Hematopoietic multipotent progenitor cell treated with erythropoietin and hydrocortisone succinate and interleukin-3 and kit ligand, for 8 days (in vitro differentiated cells): ENCODE results near the gene ZNF286A.
"Not testable (repeated sequence)": the region's sequence is repeated elsewhere in the genome, so short reads cannot be mapped to it uniquely, and the experiment has no call there.

Experiments
- DNase-seq: peaks from one replicate; pipeline ENCODE4 v3.0.0-alpha.2; 2015

The ZNF286A gene

DNA sequence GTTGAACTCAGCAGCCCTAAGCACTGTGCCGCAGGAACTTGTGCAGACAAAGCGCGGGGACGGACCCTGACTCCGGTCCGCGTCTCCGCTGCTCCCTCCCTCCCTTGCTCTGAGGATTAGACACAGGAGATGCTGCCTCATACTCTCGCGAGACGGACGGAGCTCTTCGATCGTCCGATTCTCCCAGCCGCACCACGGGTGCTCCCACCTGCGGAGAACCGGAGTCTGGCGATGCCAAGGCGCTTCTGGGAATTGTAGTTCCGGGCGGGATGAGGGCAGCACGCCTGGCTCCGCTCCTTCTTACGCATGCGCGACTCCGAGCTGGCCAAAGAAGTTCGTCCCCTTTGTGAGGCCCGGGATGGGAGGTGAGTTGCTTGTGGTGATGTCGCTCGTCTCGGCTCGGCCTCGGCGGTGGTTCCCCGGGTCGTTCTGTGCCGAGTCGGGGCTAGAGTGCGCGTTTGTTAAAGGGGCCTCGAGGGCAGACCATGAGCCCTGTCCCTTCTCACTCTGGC is at the start of gene ZNF286A:
ZNF286A (plus strand) TSS at position 340 of the 512 bp plus-strand sequence. CDS start 578 bp downstream, outside the sequence.
- peak; percentile 99 for DNase-seq

DNA sequence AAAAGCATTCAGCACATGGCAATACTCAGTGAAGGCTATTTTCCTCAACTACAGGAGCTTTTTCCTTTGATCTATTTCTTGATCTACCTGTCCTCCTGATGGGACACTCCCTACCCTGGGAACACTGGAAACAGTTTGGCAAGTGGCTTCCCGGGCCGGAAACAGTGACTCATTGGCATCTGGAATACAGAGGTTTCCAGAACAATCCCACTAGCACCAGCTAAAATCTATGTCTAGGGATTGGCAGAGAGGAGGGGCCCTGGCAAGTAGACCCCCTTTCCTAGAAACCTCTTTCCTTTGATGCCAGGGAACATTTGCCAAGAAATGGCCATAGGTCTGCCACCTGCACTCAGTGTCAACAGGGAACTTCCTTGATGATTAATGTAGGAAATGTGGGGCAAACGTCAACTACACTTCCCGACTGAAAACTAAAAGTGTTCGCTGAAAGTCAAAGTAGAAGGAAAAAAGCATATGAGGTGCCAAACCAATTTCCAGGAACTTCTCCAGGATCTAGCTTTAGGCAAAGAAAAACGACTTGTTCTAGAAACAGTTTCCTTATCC is 49.6 kb upstream of the ZNF286A start:
- DNase-seq = no peak

DNA sequence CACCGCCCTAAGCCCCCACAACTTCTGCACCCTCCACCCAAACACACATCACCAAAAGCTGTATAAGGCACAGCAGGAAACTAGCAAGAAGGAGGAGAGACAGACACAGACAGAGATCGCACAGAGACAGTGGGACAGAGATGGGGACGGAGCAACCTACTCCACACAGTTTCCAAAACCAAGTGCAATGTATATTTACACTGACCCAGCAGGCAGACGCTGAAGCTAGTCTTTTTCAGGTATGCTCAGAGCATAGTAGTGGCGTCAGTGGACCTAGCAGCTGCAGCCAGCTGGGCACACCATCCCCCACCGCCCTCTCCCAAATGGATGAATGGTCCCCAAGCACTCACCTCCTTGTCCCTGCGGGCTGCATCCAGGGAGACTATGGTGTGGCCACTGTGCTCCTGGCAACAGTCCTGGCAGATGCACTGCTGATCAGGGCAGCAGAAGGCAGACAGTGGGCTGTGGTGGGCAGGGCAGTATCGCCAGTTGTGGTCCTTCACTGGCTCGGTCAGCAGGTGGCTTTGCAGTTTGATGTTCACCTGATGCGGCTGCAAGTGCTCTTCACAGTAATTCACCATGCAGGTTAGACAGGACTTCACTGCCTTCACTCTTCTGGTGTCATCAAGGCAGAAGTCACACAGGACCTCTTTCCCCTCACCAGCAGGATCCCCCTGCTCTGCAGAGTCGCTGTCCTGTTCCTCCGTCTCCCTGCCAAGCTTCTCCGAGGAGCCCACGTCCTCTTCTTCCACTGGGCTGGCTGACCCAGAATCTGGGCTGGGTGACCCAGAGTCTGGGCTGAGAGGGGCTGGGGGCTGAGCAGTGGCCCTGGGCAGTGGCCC is 48.6 kb upstream of the ZNF286A start:
- no peak for DNase-seq

DNA sequence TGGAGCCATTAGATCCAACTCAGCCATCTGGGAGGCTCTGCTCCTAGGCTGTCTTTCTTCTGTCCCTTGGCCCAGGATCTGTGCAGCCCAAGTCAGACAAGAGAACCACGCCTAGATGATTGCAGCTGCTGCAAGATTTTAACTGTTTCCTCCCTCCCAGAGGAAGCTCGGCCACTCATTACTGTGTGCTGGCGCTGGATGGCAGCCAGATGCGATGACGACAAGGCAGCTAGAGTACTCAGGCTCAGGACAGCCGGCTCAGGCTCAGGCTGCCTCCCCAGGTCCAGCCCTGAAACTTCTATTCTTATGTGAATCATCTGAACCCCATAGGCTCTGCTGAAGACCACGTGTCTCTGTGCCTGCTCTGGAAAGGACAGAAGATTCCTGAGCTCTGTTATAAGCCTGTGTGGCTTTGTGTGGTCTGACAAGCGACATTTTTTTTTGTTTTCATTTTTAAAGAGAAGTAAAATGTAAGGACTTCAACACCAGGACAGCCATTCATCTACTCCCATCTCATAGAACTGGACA is 47.9 kb upstream of the ZNF286A start:
- DNase-seq = peak; percentile 98

DNA sequence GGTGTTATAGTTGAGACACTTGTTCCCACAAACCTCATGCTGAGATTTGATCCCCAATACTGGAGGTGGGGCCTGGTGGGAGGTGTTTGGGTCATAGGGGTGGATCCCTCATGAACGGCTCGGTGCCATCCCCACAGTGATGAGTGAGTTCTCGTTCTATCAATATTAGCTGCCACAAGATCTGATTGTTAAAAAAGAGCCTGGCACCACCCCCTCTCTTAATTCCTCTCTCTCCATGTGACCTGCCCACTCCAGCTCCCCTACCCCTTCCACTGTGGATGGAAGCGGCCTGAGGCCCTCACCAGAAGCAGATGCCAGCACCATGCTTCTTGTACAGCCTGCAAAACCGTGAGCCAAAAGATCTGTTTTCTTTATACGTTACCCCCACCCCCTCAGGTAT is 46.6 kb upstream of the ZNF286A start:
- DNase-seq = no peak

DNA sequence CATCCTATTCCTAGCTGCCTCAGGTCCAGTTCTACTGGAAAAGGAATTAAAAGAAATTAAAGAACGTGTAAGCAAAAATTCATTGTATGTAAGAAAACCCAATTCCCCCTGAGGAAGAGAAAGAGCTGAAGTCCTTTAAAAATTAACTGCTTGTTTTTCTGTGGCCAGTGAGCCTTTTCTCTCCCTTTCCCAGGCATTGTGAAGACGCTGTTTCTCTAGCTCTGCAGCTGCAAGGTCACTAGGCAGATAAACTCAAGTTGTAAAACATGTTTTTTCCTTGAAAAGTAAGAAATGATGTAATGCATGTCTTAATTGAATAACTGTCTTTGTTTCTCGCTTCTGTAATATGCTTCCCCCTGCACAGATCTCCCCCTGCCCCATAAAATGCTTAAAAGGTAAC is 45.2 kb upstream of the ZNF286A start:
- not testable (repeated sequence) for DNase-seq

DNA sequence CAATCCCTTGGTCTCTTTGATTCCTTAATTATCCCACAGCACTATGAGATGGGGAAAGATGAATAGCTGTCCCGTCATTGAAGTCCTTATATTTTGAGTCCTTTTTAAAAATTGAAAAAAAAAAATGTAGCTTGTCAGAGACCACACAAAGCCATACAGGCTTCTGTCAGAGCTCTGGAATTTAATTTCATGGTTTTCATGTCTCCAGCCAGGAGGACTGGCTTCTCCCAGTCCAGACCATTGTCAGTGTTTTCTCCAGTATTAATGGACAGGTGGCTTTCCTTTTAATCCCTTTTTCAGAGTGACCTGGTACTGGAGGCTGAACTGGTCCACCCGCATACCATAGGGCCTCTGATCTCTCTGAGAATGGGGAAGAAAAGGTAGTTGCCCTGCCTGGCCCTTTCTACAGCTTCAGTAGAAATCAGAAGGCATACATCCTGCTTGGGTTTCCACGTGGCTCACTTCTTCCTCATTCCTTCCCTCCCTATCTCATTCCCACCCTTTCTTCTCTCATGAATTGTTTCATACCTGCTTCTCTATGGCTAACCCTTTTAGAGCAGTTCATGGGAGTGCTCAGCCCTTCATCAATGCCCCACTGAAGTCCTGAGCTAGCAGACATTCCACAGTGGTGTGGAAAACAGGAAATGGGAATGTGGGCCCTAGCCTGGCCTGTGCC is 44.5 kb upstream of the ZNF286A start:
- no peak for DNase-seq

DNA sequence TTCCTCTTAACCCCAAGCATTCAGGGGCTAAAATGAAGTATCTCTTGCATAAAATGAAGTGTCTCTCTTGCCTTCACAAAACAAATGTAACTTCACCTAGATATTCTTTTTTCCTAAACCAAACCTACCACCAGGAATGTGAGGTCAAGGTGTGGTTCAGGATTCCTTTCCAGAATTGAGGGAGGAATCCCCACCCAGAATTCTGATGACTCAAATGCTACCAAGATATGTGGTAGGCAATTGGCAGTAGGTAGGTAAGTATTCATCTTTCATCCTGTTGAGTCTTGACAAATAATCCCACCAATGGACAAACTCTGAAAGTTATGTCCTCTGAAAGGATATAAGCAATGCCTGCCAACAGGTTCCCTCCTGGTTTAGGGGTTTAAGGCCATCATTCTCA is 41.7 kb upstream of the ZNF286A start:
- no peak for DNase-seq

DNA sequence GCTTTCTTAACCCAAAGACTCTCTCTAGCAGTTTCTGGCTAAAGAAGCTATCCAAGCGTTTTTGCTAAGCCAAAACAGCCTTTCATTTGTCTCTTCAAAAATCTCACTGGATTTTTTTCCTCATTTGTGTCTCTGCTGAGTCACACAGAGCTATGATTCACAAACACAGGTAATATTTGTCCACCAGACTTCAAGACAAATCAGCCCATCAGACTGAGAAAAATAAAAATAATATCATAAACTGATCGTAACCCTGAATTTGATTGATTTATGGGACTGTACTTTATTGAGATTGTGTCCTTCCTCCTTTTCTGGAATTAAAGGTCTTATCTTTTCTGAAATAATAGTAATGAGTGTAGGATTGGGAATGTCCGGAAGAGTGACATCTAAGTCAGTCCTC is 41.3 kb upstream of the ZNF286A start:
- no peak for DNase-seq

DNA sequence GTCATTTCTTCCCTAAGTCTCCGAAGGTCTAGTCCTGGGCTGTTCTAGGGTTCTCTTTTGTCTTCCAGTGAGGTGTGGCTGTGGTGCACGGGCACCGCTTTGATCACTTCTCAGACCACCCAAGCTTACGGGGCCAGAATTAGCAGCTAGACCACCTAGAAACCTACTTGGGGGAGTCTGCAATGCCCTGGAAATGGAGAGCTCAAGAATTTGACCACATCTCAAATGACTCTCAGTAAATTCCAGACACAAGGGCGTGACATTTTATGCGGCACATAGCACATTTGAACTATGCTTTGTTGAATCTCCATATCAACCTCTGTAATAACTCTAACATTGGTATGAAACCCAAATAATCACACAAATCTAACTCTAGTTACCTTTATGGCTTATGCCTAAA is 40.3 kb upstream of the ZNF286A start:
- no peak for DNase-seq

DNA sequence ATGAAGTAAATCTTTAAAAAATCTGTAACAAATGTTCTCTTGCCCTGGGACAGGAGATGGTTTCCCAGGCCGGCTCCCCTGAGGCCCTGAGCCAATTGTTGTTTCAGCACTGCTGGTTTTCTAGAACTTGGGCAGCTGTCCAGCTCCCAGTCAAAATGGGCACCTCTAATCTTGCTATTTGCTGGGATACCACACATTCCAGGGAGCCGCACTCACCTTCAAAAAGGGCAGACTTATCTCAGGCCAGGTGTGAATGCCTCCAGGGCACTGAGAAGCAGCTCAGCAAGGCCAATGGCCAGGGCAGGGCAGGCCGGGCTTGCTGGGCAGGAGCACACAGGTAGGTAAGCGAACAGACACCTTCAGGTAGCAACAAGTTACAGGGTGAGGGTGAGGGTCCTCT is 39.9 kb upstream of the ZNF286A start:
- no peak for DNase-seq

DNA sequence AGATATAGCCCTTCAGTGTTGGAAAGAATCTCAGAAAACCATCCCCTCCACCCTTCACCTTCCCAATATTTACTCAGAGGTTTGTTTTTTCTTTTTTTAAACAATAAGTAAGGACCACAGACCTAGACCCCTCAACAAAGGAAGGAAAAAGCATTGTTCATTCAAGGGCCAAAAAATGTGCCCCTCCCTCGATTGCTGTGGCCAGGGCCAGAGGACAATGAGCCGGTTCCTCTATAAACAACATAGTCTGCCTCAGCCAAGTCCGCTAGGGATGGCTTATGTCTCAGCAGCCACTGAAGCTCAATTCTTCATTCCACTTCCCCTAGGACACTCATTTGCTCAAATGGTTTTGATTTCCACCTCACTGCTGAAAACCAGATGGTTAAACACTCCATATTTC is 39.5 kb upstream of the ZNF286A start:
- no peak for DNase-seq

DNA sequence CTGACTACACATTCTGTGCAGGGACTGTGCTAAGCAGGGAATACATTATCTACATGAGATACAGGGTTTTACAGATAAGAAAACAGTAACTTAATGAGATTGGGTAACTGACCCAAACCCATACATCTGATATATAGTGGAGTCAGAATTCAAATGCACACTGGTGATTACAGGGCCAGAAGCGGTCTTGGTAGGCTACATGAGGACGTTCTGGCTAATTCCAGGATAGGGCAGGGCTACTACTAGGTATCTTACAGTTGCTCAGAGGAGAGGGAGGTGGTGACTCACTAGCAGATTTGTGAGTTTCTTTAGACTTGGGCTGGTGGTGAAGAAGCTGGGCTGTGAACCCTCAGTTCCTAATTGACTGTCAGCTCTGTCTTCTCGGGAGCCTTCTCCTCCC is 36.9 kb upstream of the ZNF286A start:
- peak; percentile 21 for DNase-seq

DNA sequence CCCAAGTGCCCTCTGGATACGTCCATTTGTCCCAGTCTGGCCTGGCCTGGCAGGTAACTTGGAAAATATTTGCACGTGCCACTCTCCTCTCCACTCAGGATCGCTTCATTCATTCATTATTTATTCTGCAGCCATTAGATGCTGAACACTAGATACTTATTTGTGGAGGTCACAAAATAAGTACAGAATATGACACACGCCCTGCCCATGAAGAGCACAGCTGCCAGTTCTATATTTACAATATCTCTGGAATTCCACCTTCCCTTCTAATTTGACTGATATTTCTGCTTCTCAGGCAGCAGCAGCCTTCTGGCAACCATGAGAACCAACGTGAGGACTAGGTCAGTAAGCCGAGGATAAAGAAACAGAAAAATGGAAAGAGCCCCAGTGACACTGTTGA is 36.4 kb upstream of the ZNF286A start:
- DNase-seq = no peak

DNA sequence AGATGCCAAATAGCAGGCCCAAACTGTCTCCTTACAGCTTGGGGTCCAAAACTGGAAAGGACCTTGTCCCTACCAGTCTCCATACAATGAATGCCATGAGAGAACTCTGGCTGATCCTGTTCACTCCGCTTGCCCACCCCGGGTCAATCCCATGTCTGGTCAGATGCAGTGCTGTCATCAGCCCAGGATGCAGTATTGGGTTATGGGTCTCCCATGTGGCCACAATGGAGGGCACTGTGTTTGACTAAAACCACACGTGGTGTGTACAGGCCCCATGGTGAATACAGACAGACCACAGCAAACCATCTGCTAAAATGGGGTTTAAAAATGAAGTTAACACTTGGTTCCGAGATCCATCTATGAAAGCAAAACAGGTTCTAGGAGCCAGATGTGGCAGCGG is 35.9 kb upstream of the ZNF286A start:
- DNase-seq = no peak

DNA sequence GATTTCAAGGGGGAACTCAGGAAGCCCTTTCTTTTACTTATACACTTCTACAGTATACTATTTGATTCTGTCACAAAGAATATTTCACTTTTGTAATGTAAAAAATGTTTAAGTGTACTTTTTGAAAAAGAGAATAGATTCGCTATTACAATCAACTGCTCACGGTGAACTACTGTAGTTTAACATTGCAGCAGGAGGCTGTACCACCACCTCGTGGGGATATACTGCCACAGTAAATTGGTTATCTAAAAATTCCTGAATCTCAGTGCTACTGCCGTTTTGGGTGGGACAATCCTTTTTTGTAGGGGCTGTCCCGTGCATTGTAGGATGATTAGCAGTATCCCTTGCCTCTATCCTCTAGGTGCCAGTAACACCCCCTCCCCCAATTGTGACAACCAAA is 30.0 kb upstream of the ZNF286A start:
- not testable (repeated sequence) for DNase-seq

DNA sequence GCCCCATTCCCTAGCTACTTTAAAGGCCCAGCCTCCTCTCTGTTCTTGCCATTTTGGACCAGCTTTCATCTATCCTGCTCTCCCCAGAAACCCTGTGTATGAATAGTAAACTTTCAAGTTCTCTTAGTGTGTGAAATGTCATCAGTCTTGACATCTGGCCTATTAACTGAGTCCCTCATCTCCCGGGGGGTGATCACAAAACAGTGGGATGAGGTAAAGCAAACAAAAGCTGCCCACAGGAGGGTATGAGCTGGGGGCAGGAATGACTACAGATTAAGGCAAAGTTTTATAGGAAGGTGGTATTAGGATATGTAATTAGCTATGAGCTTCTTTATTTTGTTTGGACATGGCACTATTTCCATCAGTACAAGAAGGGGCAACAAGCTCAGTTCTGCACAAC is 24.9 kb upstream of the ZNF286A start:
- not testable (repeated sequence) for DNase-seq

DNA sequence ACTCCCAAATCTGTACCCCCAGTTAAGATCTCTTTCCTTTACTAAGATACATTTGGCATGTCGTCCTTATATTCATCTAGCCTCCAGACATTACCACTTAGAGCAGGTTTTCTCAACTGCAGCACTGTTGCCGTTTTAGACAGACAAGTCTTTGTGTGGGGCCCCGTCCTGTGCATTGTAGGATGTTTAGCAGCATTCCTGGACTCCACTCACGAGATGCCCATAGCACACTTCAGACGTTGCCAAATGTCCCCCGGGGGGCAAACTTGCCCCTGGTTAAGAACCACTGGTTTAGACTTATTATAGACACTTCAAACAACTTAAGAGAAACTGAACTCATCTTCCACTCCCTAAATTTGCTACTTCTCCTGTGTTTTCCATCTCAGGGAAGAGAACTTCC is 23.6 kb upstream of the ZNF286A start:
- not testable (repeated sequence) for DNase-seq

DNA sequence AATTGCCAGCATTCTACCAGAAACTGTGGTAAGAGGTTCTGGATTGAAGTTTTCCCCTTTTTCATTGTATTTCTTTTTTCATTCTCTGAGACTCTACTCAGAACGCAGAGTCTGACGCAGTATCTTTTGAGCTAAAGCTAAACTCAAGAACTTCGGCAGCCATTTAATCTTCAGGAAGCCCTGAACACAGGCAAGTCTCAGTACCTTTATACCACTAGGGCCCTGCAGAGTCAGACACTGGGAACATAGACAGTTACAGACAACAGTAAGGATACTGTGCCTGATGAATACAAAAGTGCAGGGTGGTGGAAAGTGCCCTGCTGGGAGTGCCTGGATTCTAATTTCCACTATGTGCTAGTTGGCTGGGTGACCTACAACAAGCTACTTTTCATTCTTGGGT is 16.4 kb upstream of the ZNF286A start:
- peak; percentile 25 for DNase-seq

DNA sequence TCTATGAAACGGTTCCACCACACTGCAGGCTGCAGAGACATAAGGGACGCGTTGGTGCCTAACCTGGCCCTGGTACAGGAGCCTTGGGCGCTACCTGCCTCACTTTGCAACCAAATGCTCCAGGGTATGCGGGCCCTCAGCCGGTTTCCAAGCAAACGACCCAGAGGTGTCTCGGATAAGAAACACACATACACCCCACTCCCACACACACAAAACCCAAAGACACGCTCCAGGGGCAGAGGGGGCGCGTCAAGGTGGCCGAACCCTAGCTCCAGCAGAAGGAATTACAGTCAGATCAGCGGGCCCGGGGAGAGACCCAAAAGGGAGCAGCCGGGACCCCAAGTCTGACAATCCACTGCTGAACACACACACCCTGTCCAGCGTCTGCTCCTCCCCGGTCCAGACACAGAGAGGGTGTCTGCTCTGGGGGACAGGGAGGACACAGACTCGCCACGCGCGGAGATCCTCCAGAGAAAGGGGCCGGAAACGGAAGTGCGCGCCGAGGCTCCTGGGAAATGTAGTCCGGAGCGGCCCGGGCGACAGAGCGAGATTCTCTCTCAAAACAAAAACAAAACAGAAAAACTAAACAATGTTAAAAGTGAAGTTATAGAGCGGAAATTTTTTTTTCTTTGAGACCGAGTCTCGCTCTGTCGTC is 15.6 kb upstream of the ZNF286A start, which contains the start of gene TRIM16:
TRIM16 (minus strand) TSS at position 488 of the 655 bp plus-strand sequence. CDS start 32,702 bp downstream, outside the sequence.
- peak; percentile 79 for DNase-seq

DNA sequence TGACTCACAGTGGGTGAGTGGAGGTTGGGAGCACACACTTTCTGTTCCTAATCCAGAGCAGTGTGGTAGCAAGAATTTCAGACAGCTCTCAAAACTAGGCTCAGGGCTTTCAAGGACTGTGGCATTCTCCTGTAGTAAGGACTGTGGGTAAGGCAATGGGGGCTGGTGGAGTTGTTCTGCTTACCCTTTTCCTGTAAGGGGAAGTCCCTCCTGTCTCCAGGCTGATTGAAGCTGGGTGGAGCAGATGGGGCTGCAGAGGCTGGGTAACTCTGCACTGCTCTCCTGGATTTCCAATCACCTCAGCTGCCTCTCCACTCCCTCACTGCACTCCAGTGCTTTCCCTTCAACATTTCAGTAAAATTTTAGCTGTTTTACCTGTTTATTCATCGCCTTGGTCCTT is 12.1 kb upstream of the ZNF286A start:
- not testable (repeated sequence) for DNase-seq

DNA sequence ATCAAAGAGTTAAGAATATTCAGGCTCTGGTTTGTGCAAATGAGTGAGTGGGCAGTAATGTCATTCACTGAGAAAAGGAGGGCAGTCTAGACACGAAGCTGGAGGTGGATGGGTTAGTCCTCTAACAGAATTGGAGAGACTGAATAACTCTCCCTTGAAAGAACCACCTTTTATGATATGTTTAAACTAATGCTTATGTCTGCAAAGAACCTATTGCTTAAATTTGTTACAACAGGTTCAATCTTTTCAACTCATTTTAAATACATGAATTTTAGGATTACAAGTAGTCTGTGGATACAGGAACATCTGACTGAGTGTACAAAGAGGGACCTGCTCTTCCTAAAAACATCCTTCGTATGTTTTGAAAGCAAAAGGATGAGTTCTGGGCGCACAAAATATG is 585 bp upstream of the ZNF286A start:
- DNase-seq = peak; percentile 32

DNA sequence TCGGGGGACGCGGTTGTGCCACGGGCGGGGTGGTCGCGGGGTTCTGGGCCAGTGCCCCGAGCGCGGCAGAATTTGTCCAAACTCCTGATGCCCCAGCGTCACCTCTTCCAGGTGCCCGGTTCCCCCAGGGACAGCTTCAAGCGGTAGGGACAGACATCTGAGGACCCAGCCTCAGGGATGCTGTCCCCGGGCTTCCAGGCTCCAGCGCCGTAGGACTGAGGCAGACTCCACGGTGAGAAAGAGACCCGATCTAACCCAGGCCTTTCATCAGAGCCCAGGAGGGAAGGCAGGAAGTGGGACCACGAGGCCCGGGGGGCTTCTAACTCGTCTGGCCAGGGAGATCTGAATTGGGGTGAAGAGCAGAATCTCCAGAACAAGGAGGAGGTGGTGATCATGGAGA is 385 bp downstream of the ZNF286A start:
- not testable (repeated sequence) for DNase-seq
